Heart left ventricle (tissue), 16 donors: ENCODE data around the gene TNPO3. TPM values are rescaled to one million over a fixed set of nuclear protein-coding genes. Genes with fewer than 3 reads are reported as not detected.

ENCODE experiments used
- ATAC-seq, 4 donors: fragments of 200-7000 bp; cut with Tn5 transposase; one replicate each; pipeline ENCODE4 v1.9.1; 2020 to 2022; ENCODE audit warnings: moderate library complexity in 4 of 4, mild to moderate bottlenecking in 3 of 4, moderate number of reproducible peaks in 1 of 4
- DNase-seq, 5 donors: peaks; one replicate each; pipeline ENCODE4 v3.0.0-alpha.2; 2020
- H3K27ac ChIP-seq, 12 donors: fragments of 200-600 bp; sonication (generic) in 4 of 12; one replicate each; pipeline versions ENCODE4 v1.5.0 to v1.8.0; 2016 to 2022; ENCODE audit warnings: mild to moderate bottlenecking in 2 of 12
- H3K27me3 ChIP-seq, 9 donors: fragments of 200-600 bp; sonication (generic) in 2 of 9; one replicate each; pipeline versions ENCODE4 v1.5.1 to v1.8.0; 2016 to 2022; ENCODE audit warnings: mild to moderate bottlenecking in 3 of 9
- H3K36me3 ChIP-seq, 9 donors: fragments of 200-600 bp; sonication (generic) in 2 of 9; one replicate each; pipeline versions ENCODE4 v1.5.0 to v1.8.0; 2018 to 2022; ENCODE audit warnings: mild to moderate bottlenecking in 2 of 9
- H3K4me1 ChIP-seq, 12 donors: fragments of 200-600 bp; sonication (generic) in 4 of 12; one replicate each; pipeline versions ENCODE4 v1.5.0 to v1.8.0; 2016 to 2022; ENCODE audit warnings: mild to moderate bottlenecking in 3 of 12
- H3K4me3 ChIP-seq, 12 donors: fragments of 200-600 bp; sonication (generic) in 4 of 12; one replicate each; pipeline versions ENCODE4 v1.5.0 to v1.8.0; 2017 to 2022; ENCODE audit warnings: mild to moderate bottlenecking in 9 of 12, moderate library complexity in 4 of 12
- H3K9me3 ChIP-seq, 12 donors: fragments of 200-600 bp; sonication (generic) in 4 of 12; one replicate each; pipeline versions ENCODE4 v1.5.0 to v1.8.0; 2016 to 2022; ENCODE audit warnings: mild to moderate bottlenecking in 1 of 12
- CTCF ChIP-seq, 12 donors: fragments of 200-600 bp; sonication (generic) in 4 of 12; IDR thresholded peaks; one replicate each; pipeline versions ENCODE4 v1.5.0 to v1.8.0; 2018 to 2022; ENCODE audit warnings: antibody characterized with exemption in 12 of 12, mild to moderate bottlenecking in 5 of 12
- POLR2A ChIP-seq, 2 donors: fragments of 450-650 bp; IDR thresholded peaks; one replicate each; pipeline ENCODE4 v1.6.1; 2017; ENCODE audit warnings: antibody characterized with exemption in 2 of 2, mild to moderate bottlenecking in 2 of 2, moderate library complexity in 2 of 2
- WGBS, 4 donors: extraction: QIAGEN DNeasy Blood & Tissue Kit in 2 of 4; methylation state at CpG; one replicate each; pipeline versions ENCODE4 v1.1.5 to v1.1.7; 2013 to 2018; 5-methylcytosine and 5-hydroxymethylcytosine counted together
- intact Hi-C, 10 donors: fragments of 100-400 bp; cut with DNase I; formaldehyde crosslinking; loops; one replicate each; pipeline versions ENCODE4 v1.11.1 to v1.14.2; 2022
- polyA plus RNA-seq, 2 donors: library from polyadenylated mRNA; stranded (reverse); fragments of 200-250 nt; gene quantifications; one replicate each; pipeline ENCODE4 v1.2.3, GENCODE V29; 2013
- total RNA-seq, 9 donors: library from RNA; depleted of rRNA in 2 of 9; stranded (reverse); fragments of >200 nt in 2 of 9; fragmentation: NEBNext Ultra II Directional in 3 of 9; extraction: Animal tissue kit (Norgen Biotek cat#: 25700) in 3 of 9; gene quantifications; one replicate each; pipeline versions ENCODE4 v1.1.0 to v1.2.4, GENCODE V29; 2016 to 2023
- donor health status: ischemic (EF 13 %, LVEDD 7.1; RV severe dilation, severe dysfunction).
- donor health status: healthy with polysubstance abuse.
- donor health status: DM: no; HTN: yes; CAD: no.
- donor health status: DM: no; HTN: no; CAD: no.
- donor health status: ischemic (EF 25% LVEDD 6.9; RV normal size, moderate dysfunction).
- donor health status: ischemic (EF 25% LVEDD 5.7; RV mildly dilated, moderate dysfunction).
- donor health status: healthy.
- donor health status: DM: yes; HTN: yes; CAD: no.
- donor health status: ischemic (EF 35%, LVEDD 5.7; RV mildly dilated, moderate dysfunction).
- donor health status: nonischemic (EF 11% LVEDD 7.7; RV severe dilation, severe dysfunction).
- donor health status: DM: yes; HTN: yes; CAD: no.
- donor health status: PGD.
- donor health status: ischemic (EF 29% LVEDD 5.4; RV normal size, mild dysfunction).
- donor health status: nonischemic (EF 23%, LVEDD 6.1; RV moderate dilation, normal function).

TNPO3 gene
- total and polyA plus RNA-seq, 11 donors = 11.0 to 42.4 (median 31.3) TPM

- peaks cover 0 to 6% (median 0%) of the 10 kb centered on the region in 12 donors for H3K4me1 ChIP-seq
- no peaks in the 10 kb centered on the region for H3K27me3 ChIP-seq
- no peak overlapping the region for H3K27ac ChIP-seq
- H3K4me3 ChIP-seq = no peak overlapping the region
- H3K36me3 ChIP-seq = no peaks in the 10 kb centered on the region
- intact Hi-C loops = loop anchor here in 5 of 10 donors (5.0 kb wide), 2 partner anchors 187 to 192 kb away; no protein-coding TSS in a partner anchor
- no peak for TF ChIP-seq CTCF (IDR thresholded peaks at IDR 0.05)
- no peak for TF ChIP-seq POLR2A (IDR thresholded peaks at IDR 0.05)
- ATAC-seq (no peak), DNase-seq (no peak)
- 48 to 82% (median 61%) methylated on average over 1 of the region's 1 CpG for WGBS, 4 donors
- H3K9me3 ChIP-seq = no peaks in the 10 kb centered on the region
These were observed 39.1 kb upstream of the TNPO3 start for GRCh38 chr7:129093867-129094456.

- H3K27ac ChIP-seq = no peak overlapping the region
- H3K36me3 ChIP-seq = no peaks in the 10 kb centered on the region
- TF ChIP-seq POLR2A (IDR thresholded peaks at IDR 0.05) (no peak), CTCF (IDR thresholded peaks at IDR 0.05) (peak; percentile 89 to 98 (median 95))
- H3K4me1 ChIP-seq = peaks cover 0 to 6% (median 0%) of the 10 kb centered on the region in 12 donors
- ATAC-seq (peak; percentile 74 to 86 (median 80)), DNase-seq (peak; percentile 65 to 86 (median 73))
- intact Hi-C loops = loop anchor here (1.0 to 5.0 kb wide), 5 partner anchors 183 to 189 kb away; no protein-coding TSS in a partner anchor
- H3K27me3 ChIP-seq = no peaks in the 10 kb centered on the region
- no peak overlapping the region for H3K4me3 ChIP-seq
- H3K9me3 ChIP-seq = no peaks in the 10 kb centered on the region
- WGBS, 4 donors = 7 to 9% (median 9%) methylated on average over 11 of the region's 11 CpGs
These were observed 36.6 kb upstream of the TNPO3 start for GRCh38 chr7:129091484-129092002.

GRCh38 chr7:129090300-129090907 lies 35.5 kb upstream of the TNPO3 start:
- Histone ChIP-seq H3K27ac (no peak overlapping the region), H3K4me3 (no peak overlapping the region), H3K27me3 (no peaks in the 10 kb centered on the region), H3K4me1 (peaks cover 0 to 6% (median 0%) of the 10 kb centered on the region in 12 donors), H3K9me3 (no peaks in the 10 kb centered on the region), H3K36me3 (no peaks in the 10 kb centered on the region)
- intact Hi-C loops = loop anchor here in 9 of 10 donors (2.0 to 5.0 kb wide), 4 partner anchors 182 to 188 kb away; no protein-coding TSS in a partner anchor
- DNase-seq (no peak), ATAC-seq (no peak)
- WGBS, 4 donors = 66 to 74% (median 67%) methylated on average over 5 of the region's 5 CpGs
- TF ChIP-seq CTCF (IDR thresholded peaks at IDR 0.05) (no peak), POLR2A (IDR thresholded peaks at IDR 0.05) (no peak)

GRCh38 chr7:129089521-129090212 lies 34.8 kb upstream of the TNPO3 start:
- no peak for DNase-seq
- no peak overlapping the region for H3K27ac ChIP-seq
- 49 to 68% (median 59%) methylated on average over 4 of the region's 4 CpGs for WGBS, 4 donors
- no peaks in the 10 kb centered on the region for H3K9me3 ChIP-seq
- H3K4me1 ChIP-seq = peaks cover 0 to 6% (median 0%) of the 10 kb centered on the region in 12 donors
- H3K4me3 ChIP-seq = no peak overlapping the region
- no peak for ATAC-seq
- TF ChIP-seq POLR2A (IDR thresholded peaks at IDR 0.05) (no peak), CTCF (IDR thresholded peaks at IDR 0.05) (no peak)
- no peaks in the 10 kb centered on the region for H3K27me3 ChIP-seq
- H3K36me3 ChIP-seq = no peaks in the 10 kb centered on the region
- intact Hi-C loops = loop anchor here in 9 of 10 donors (2.0 to 5.0 kb wide), 4 partner anchors 181 to 187 kb away; no protein-coding TSS in a partner anchor
